ENCODE results near the gene KISS1R. TPM values are rescaled to one million over a fixed set of nuclear protein-coding genes. Genes with fewer than 3 reads are reported as not detected.
A peak's percentile ranks its signal among the peaks of the same experiment; 100 is the strongest.

Gene KISS1R
- polyA plus RNA-seq, 1 donor (not counting 4 experiments of a cell fraction or from before 2014, with no cell fraction given) = not detected

- H3K27ac ChIP-seq (ENCODE audit: control insufficient read depth, insufficient read depth, low read length) = peak within 1 kb of the TSS; percentile 83
- TF ChIP-seq, protein P1, sequence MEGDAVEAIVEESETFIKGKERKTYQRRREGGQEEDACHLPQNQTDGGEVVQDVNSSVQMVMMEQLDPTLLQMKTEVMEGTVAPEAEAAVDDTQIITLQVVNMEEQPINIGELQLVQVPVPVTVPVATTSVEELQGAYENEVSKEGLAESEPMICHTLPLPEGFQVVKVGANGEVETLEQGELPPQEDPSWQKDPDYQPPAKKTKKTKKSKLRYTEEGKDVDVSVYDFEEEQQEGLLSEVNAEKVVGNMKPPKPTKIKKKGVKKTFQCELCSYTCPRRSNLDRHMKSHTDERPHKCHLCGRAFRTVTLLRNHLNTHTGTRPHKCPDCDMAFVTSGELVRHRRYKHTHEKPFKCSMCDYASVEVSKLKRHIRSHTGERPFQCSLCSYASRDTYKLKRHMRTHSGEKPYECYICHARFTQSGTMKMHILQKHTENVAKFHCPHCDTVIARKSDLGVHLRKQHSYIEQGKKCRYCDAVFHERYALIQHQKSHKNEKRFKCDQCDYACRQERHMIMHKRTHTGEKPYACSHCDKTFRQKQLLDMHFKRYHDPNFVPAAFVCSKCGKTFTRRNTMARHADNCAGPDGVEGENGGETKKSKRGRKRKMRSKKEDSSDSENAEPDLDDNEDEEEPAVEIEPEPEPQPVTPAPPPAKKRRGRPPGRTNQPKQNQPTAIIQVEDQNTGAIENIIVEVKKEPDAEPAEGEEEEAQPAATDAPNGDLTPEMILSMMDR (optimal IDR thresholded peaks at IDR 0.05 in 1 of 3, IDR thresholded peaks at IDR 0.05 in 1 of 3, conservative IDR thresholded peaks at IDR 0.05 in 1 of 3; ENCODE audit: extremely low read depth in 1 of 3, insufficient read depth in 2 of 3, low read length in 3 of 3) = no peak
- TF ChIP-seq EZH2 (IDR thresholded peaks at IDR 0.05; ENCODE audit: low read length) = no peak
- H3K79me2 ChIP-seq (ENCODE audit: control insufficient read depth, insufficient read depth, low read length) = no peaks in the 10 kb centered on the region
- peak within 1 kb of the TSS; percentile 72 to 90 (median 84) for H3K4me3 ChIP-seq (ENCODE audit: control insufficient read depth in 2 of 3, extremely low read depth in 1 of 3, insufficient read depth in 2 of 3, low read depth in 1 of 3, low read length in 3 of 3)
- H3K27me3 ChIP-seq (ENCODE audit: control insufficient read depth, extremely low read depth, insufficient read depth, low read length) = peaks cover 6% of the 10 kb centered on the region
- FAIRE-seq = no peak
- peak within 1 kb of the TSS; percentile 41 for H2AFZ ChIP-seq (ENCODE audit: control insufficient read depth, low read length)
- no peaks in the 10 kb centered on the region for H3K9me3 ChIP-seq (ENCODE audit: control insufficient read depth, low read depth, low read length)
- peak within 1 kb of the TSS; percentile 82 for H3K9ac ChIP-seq (ENCODE audit: control insufficient read depth, extremely low read depth, insufficient read depth, low read length)
- H3K36me3 ChIP-seq (ENCODE audit: control insufficient read depth in 2 of 2, extremely low read depth in 1 of 2, insufficient read depth in 2 of 2, low read length in 2 of 2) = peaks cover 0 to under 1% of the 10 kb centered on the region in 2 experiments
- DNase-seq (ENCODE audit: low read depth, low spot score) = no peak
- no peaks in the 10 kb centered on the region for H3K9me1 ChIP-seq (ENCODE audit: control insufficient read depth, extremely low read depth, insufficient read depth, low read length)
- H3K4me2 ChIP-seq (ENCODE audit: control insufficient read depth, extremely low read depth, insufficient read depth, low read depth, low read length) = peak within 1 kb of the TSS; percentile 71
- peaks cover 5% of the 10 kb centered on the region for H3K4me1 ChIP-seq (ENCODE audit: control insufficient read depth, extremely low read depth, insufficient read depth, low read length)
- H4K20me1 ChIP-seq (ENCODE audit: control insufficient read depth, extremely low read depth, insufficient read depth, low read length) = no peaks in the 10 kb centered on the region
- dilution Hi-C loops (cut with MboI; ENCODE audit: extremely low pct_ligation_motif_present, low sequenced_read_pairs) = no loop called here
Observed at GRCh38 chr19:925526-926322, 8.6 kb downstream of the KISS1R start, which contains the start of gene ARID3A. Gene ARID3A, plus strand, starts transcription at chr19:926035. Its CDS starts 3,494 bp downstream, at chr19:929529.

DNA sequence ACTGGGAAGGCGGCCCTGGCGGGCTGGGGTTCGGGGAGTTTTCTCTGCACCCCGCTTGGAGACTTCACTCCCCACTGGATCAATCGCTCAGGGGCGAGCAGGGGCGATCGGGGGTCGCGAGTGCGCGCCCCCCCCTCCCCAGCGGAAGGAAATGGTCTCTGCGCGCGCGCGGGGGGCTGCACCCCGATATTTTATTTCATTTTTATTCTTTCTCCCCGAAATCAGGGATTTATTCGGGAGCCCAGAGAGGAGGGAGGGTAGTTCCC lies 9.1 kb downstream of the KISS1R start:
- Histone ChIP-seq H4K20me1 (ENCODE audit: control insufficient read depth, extremely low read depth, insufficient read depth, low read length) (no peaks in the 10 kb centered on the region), H2AFZ (ENCODE audit: control insufficient read depth, low read length) (no peak overlapping the region), H3K27me3 (ENCODE audit: control insufficient read depth, extremely low read depth, insufficient read depth, low read length) (peaks cover 1% of the 10 kb centered on the region), H3K9ac (ENCODE audit: control insufficient read depth, extremely low read depth, insufficient read depth, low read length) (peak overlapping the region; percentile 72), H3K4me3 (ENCODE audit: control insufficient read depth in 2 of 3, extremely low read depth in 1 of 3, insufficient read depth in 2 of 3, low read depth in 1 of 3, low read length in 3 of 3) (peak overlapping the region; percentile 68 to 90 (median 84)), H3K79me2 (ENCODE audit: control insufficient read depth, insufficient read depth, low read length) (no peaks in the 10 kb centered on the region), H3K36me3 (ENCODE audit: control insufficient read depth in 2 of 2, extremely low read depth in 1 of 2, insufficient read depth in 2 of 2, low read length in 2 of 2) (peaks cover 0 to 4% of the 10 kb centered on the region in 2 experiments), H3K9me1 (ENCODE audit: control insufficient read depth, extremely low read depth, insufficient read depth, low read length) (no peaks in the 10 kb centered on the region), H3K4me2 (ENCODE audit: control insufficient read depth, extremely low read depth, insufficient read depth, low read depth, low read length) (peak overlapping the region; percentile 71), H3K9me3 (ENCODE audit: control insufficient read depth, low read depth, low read length) (no peaks in the 10 kb centered on the region), H3K4me1 (ENCODE audit: control insufficient read depth, extremely low read depth, insufficient read depth, low read length) (peaks cover 5% of the 10 kb centered on the region), H3K27ac (ENCODE audit: control insufficient read depth, insufficient read depth, low read length) (peak overlapping the region; percentile 6)
- no peak for FAIRE-seq
- TF ChIP-seq, protein P1 (optimal IDR thresholded peaks at IDR 0.05 in 1 of 3, IDR thresholded peaks at IDR 0.05 in 1 of 3, conservative IDR thresholded peaks at IDR 0.05 in 1 of 3; ENCODE audit: extremely low read depth in 1 of 3, insufficient read depth in 2 of 3, low read length in 3 of 3) = no peak
- TF ChIP-seq EZH2 (IDR thresholded peaks at IDR 0.05; ENCODE audit: low read length) = no peak
- DNase-seq (ENCODE audit: low read depth, low spot score) = no peak
- dilution Hi-C loops (cut with MboI; ENCODE audit: extremely low pct_ligation_motif_present, low sequenced_read_pairs) = no loop called here
